Muscle layer of duodenum (tissue), 2 donors: Measurements from ENCODE around the gene TEP1.
A peak's percentile ranks its signal among the peaks of the same experiment; 100 is the strongest.
"Not testable (repeated sequence)": the region's sequence is repeated elsewhere in the genome, so short reads cannot be mapped to it uniquely, and the experiment has no call there.

Experiments used
- H3K27ac ChIP-seq: one replicate; pipeline ENCODE4 v1.7.0; 2013; ENCODE audit warnings: mild to moderate bottlenecking, low read length
- H3K27me3 ChIP-seq: one replicate; pipeline ENCODE4 v1.7.0; 2013; ENCODE audit warnings: low read depth, mild to moderate bottlenecking, control low read depth, low read length
- H3K36me3 ChIP-seq, 2 donors: one replicate each; pipeline ENCODE4 v1.7.0; 2013; ENCODE audit warnings: low read length in 2 of 2, control low read depth in 1 of 2, mild to moderate bottlenecking in 1 of 2; ENCODE audit not compliant: insufficient read depth in 2 of 2, control insufficient read depth in 1 of 2
- H3K4me1 ChIP-seq, 2 donors: one replicate each; pipeline ENCODE4 v1.7.0; 2013; ENCODE audit warnings: low read length in 2 of 2, mild to moderate bottlenecking in 2 of 2, control low read depth in 1 of 2, moderate library complexity in 1 of 2; ENCODE audit not compliant: insufficient read depth in 2 of 2, control insufficient read depth in 1 of 2
- H3K4me3 ChIP-seq, 2 donors: one replicate each; pipeline ENCODE4 v1.7.0; 2013; ENCODE audit warnings: low read length in 2 of 2, low read depth in 1 of 2, mild to moderate bottlenecking in 1 of 2
- H3K9me3 ChIP-seq, 2 donors: one replicate each; pipeline ENCODE4 v1.7.0; 2013; ENCODE audit warnings: low read length in 2 of 2, control low read depth in 1 of 2, mild to moderate bottlenecking in 1 of 2; ENCODE audit not compliant: control insufficient read depth in 1 of 2
- donor health status: healthy.

The TEP1 gene

DNA sequence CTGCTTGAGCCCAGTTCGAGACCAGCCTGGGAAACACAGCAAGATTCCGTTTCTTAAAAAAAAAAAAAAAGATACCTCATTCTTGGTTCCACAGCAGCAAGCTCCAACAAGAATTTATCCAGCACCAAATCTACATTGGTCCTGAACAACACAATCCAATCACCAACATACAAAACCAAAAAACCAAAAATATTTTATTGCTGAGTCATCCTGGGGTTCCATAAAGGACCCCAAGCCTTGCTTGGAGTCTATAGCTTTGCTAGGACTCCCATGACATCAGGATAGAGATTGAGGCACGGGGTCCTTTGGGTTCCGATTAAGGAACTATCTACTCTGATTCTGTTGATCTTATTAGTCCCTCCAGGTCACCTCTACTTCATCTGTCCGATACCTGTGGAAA is 33.6 kb upstream of the TEP1 start:
- H3K27me3 ChIP-seq = no peaks in the 10 kb centered on the region
- H3K36me3 ChIP-seq = peaks cover 43 to 63% of the 10 kb centered on the region in 2 donors
- H3K4me3 ChIP-seq = no peak overlapping the region
- H3K9me3 ChIP-seq = no peaks in the 10 kb centered on the region
- H3K27ac ChIP-seq = no peak overlapping the region
- no peaks in the 10 kb centered on the region for H3K4me1 ChIP-seq

DNA sequence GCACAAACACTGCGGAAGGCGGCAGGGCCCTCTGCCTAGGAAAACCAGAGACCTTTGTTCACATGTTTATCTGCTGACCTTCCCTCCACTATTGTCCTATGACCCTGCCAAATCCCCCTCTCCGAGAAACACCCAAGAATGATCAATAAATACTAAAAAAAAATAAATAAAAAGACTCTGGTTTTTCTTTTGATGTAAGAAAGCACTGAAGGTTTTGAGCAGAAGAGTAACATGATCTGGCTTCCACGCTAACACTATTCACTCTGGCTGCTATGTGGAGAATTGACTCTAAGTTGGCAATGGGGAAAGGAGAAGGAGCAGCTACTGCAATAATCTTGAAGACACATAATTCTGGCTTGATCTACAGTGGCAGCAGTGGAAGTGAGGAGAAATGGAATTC is 30.3 kb upstream of the TEP1 start:
- not testable (repeated sequence) for H3K27ac ChIP-seq, H3K27me3 ChIP-seq, H3K4me3 ChIP-seq, H3K9me3 ChIP-seq, H3K4me1 ChIP-seq
- H3K36me3 ChIP-seq = peaks cover 23 to 34% of the 10 kb centered on the region in 2 donors

DNA sequence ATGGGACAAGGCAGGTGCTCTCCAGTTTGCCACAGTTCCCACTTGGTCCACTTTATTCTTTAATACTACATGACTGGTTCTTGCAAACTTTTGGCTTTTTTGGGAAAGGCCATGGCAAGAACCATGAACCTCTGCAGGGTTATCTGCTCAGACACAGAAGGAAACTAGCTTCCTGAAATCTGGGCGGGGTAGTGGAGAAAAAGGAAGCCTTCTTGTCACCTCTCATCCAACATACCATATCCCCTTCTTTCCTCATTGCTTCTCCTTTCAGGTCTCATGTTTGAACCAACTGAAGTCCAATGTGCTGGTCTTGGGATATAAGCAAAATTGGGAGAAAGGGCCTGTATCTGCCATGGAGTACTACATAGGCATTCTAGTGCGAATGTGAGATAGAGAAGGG is 28.2 kb upstream of the TEP1 start:
- peaks cover under 1 to 13% of the 10 kb centered on the region in 2 donors for H3K36me3 ChIP-seq
- no peaks in the 10 kb centered on the region for H3K27me3 ChIP-seq
- H3K4me1 ChIP-seq = no peaks in the 10 kb centered on the region
- no peak overlapping the region for H3K27ac ChIP-seq
- no peak overlapping the region for H3K4me3 ChIP-seq
- no peaks in the 10 kb centered on the region for H3K9me3 ChIP-seq

DNA sequence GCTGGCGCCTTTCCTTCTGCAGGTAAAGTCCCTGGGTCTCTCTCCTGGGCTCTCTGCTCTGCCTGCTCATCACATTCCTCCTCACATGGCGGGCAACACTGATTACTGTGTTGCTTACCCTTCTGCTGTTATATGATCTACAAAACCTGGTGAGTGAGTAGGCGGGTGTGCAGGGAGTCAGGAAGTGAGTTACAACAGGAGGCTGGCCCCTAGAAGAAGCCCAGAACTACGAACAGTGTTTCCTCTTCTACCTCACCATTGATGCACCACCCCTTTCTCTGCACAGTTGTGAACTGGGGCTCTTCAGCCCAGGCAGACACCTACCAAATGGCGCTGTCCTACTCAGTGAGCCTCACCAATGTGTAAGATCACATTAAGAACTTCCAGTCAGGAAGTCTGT is 27.6 kb upstream of the TEP1 start:
- Histone ChIP-seq H3K27me3 (no peaks in the 10 kb centered on the region), H3K27ac (no peak overlapping the region), H3K36me3 (peaks cover 0 to 7% of the 10 kb centered on the region in 2 donors), H3K4me1 (no peaks in the 10 kb centered on the region), H3K9me3 (no peaks in the 10 kb centered on the region), H3K4me3 (no peak overlapping the region)

DNA sequence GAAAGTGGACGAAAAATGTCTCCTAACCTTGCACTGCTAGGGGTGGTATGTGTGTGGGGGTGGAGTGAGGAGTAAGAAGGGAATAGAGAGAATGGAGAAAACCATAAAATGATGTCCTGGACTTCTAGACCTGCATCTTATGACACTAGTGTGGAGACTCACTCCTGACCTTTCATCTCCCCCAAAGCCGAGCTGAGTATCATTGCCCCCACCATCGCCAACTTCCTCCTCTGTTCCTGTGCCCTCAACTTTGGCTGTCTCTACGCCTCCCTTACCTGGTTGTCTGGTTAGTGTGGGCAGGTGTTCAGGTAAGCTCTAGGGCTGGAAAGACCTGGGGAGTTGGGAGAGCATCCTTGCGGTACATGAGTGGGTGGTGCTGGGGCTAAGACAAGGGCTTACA is 27.2 kb upstream of the TEP1 start:
- Histone ChIP-seq H3K27me3 (no peaks in the 10 kb centered on the region), H3K36me3 (peaks cover 0 to 3% of the 10 kb centered on the region in 2 donors), H3K27ac (no peak overlapping the region), H3K4me3 (no peak overlapping the region), H3K4me1 (no peaks in the 10 kb centered on the region), H3K9me3 (no peaks in the 10 kb centered on the region)

DNA sequence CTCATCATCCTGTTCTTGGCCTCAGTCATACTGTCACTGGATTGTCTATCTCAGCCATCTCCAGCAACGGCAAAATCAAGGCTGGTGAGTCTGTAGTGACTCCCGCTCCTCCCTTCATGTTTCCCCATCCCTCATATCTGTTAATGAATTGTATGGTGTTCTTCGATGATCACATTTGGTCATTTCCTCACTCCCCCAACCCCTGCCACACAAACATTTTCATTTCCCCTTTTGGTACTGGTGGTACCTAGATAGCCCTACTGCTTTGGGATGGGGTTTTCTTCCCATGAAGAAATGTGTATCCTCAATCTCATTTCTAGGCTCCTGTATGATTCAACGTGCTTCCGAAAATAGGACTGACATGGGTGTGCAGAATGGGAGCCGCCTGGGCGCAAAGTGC is 25.4 kb upstream of the TEP1 start:
- Histone ChIP-seq H3K4me3 (no peak overlapping the region), H3K27ac (no peak overlapping the region), H3K9me3 (no peaks in the 10 kb centered on the region)

DNA sequence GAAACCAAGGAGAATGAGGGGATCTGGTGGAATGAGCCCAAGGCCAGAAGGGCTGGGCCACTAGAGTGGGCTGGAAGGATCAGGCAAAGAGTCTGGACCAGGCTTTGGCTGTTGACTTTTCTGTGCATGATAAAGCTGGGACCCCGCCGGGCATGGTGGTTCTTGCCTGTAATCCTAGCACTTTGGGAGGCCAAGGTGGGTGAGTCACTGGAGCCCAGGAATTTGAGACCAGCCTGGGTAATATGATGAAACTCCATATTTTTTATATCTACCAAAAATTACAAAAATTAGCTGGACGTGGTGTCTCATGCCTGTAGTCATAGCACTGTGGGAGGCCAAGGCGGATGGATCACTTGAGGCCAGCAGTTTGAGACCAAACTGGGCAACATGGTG is 23.1 kb upstream of the TEP1 start:
- Histone ChIP-seq H3K4me1 (peaks cover 0 to 9% of the 10 kb centered on the region in 2 donors), H3K4me3 (no peak overlapping the region), H3K36me3 (no peaks in the 10 kb centered on the region), H3K27ac (no peak overlapping the region), H3K9me3 (no peaks in the 10 kb centered on the region), H3K27me3 (no peaks in the 10 kb centered on the region)

More for the DNA sequence above, 25.4 kb upstream of the TEP1 start:
- Histone ChIP-seq H3K4me1 (peaks cover 0 to 9% of the 10 kb centered on the region in 2 donors), H3K36me3 (no peaks in the 10 kb centered on the region), H3K27me3 (no peaks in the 10 kb centered on the region)

DNA sequence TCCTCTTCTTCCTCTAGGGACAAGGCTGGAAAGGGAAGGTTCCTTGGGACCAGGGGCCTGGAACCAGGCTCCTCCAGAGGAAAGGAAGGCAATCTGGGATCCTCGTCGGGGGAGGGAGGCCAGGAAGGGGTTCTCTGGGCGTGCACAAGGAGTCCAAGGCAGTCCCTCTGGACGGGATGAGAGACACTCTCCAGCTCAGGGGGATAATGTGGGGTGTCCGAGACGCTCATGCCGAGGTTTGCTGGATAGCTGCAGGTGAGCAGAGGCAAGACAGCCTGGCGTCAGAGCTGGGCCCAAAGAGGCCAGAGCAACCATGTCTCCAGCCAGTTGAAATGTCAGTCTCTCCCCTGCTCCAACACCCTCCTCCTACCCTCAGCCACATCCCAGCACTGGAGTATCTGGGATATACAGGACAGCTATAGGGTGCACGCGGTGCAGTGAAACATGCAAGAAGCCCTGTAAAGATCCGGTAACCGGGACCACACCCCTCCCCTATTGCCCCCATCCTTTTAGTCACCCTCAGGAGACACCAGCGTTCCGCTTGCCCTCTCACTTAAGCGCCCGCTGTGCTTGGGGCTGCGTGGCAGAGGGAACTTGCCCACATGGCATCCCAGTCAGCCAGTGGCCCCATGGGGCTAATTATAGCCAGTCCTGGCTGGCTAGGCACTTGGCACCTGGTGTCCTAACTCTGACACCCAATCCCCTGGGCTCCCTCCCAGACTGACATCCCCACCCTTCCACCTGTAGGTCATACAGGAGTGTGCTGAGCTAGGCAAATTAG is 22.5 kb upstream of the TEP1 start, which contains the start of gene KLHL33:
TSS of gene KLHL33 (minus strand) at position 585 of the 781 bp plus-strand sequence. CDS start at position 230, 355 bp downstream.
- Histone ChIP-seq H3K4me3 (peak within 1 kb of the TSS; percentile 31 to 67), H3K4me1 (peaks cover 0 to 9% of the 10 kb centered on the region in 2 donors), H3K27me3 (no peaks in the 10 kb centered on the region), H3K9me3 (no peaks in the 10 kb centered on the region), H3K36me3 (no peaks in the 10 kb centered on the region), H3K27ac (no peak within 1 kb of the TSS)

DNA sequence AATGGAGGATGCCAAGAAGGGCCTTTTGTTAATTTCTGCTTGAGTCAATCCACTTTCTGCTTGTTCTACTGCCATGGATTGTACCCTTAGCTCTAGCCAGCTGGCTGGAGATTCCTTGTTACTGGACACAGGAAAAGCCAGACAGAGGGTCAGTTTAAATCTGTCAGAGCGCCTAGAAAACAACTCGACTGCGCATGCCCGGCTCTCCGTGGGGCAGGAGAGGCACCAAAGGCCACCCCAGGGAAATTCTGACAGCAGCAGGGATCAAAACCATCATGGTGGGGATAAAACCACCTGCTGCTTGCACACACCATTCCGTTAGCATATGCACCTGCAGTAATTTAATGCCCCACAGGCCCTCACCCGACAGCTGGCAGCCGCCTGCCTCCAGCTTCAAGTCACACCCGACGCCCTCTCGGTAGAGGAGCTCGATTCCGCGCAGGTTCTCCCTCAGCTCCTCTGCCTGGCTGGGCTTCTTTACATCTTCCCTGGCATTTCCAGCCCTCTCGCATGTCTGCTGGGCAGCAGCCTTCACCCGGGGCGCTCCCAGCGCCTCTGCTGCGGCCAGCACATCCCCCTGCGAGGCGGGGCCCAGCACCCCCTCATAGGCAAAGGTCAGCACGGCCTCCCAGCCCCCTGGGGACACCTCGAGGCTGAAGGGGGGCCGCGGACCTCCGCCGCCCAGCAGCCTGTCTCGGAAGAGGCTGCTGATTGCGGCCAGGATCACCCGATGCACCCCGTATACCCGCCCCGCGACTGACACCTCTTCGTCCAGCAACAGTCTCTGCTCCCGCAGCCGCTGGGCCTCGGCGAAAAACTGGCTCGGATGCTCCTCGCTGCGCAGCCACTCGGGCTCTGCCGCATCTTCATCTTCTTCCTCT is 21.6 kb upstream of the TEP1 start:
- H3K4me1 ChIP-seq = peaks cover 0 to 13% of the 10 kb centered on the region in 2 donors
- peak overlapping the region; percentile 31 to 67 for H3K4me3 ChIP-seq
- H3K27me3 ChIP-seq = no peaks in the 10 kb centered on the region
- H3K9me3 ChIP-seq = no peaks in the 10 kb centered on the region
- no peaks in the 10 kb centered on the region for H3K36me3 ChIP-seq
- H3K27ac ChIP-seq = no peak overlapping the region

DNA sequence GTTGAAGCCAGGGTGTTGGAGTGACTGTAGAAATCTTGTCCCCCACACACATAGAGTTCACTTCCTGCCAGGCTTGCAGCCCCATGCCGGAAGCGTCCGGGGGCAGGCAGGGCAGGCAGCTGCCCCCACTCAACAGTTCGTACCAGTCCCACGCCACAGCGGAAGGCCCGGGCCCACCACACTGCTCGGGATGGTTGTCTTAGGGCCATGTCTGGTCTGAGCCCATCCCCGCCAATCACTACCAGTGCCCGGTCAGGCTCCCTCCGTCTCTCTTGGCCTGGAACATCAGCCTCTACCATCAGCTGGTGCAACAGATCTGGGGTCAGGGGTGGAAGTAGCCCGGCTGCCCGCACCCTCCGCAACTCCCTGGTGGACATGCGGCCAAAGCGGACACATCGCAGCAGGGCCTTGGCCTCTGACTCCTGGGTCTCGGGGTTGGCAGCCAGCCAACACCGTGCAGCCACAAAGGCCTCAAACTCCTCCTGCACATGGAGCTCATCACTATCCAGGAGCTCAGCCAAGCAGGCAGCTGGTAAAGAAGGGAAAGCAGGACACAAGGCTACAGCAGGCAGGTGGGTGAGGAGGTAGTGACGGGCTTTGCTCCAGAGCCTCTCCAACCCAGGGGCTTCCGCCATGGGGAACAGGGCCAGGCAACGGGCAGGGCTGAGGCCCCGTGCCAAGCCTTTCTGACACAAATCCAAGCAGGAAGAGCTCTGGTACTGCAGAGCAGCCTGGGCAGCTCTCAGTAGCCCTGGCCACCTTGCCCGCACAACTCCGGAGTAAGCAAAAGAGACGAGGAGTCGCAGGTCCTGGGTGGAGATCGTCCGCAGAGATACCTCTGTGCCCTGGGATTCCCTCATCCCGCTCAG is 16.7 kb upstream of the TEP1 start:
- Histone ChIP-seq H3K9me3 (no peaks in the 10 kb centered on the region), H3K27ac (no peak overlapping the region), H3K27me3 (no peaks in the 10 kb centered on the region), H3K36me3 (no peaks in the 10 kb centered on the region), H3K4me3 (no peak overlapping the region), H3K4me1 (peaks cover 10 to 14% of the 10 kb centered on the region in 2 donors)

DNA sequence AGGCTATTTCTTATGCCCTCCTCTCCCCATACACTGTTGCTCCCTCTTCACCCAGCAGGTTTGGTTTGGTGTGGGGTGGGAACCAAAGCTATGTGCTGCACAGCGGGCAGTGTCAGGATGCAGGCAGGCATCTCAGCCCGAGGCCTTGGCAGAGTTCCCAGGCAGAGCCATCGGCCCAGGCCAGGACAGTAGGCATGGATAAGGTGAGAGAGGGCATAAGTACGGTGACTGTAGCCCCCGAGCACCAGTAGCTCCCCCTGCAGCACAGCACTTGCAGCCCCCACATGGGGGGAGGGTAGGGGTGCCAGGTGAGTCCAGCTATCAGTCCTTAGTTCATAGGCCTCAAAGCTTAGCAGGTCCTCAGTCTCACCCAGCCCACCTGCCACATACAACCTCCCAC is 15.5 kb upstream of the TEP1 start:
- H3K9me3 ChIP-seq = no peaks in the 10 kb centered on the region
- H3K4me3 ChIP-seq = no peak overlapping the region
- no peaks in the 10 kb centered on the region for H3K27me3 ChIP-seq
- no peaks in the 10 kb centered on the region for H3K36me3 ChIP-seq
- no peak overlapping the region for H3K27ac ChIP-seq
- peaks cover 9 to 10% of the 10 kb centered on the region in 2 donors for H3K4me1 ChIP-seq
